GM19023 (cell line): ENCODE data around the gene LPCAT2.

Source experiments
- ATAC-seq: cut with Tn5 transposase; IDR thresholded peaks from one replicate; pipeline ENCODE4 v1.9.1; 2021; ENCODE audit warnings: mild to moderate bottlenecking, moderate library complexity; ENCODE audit not compliant: unreplicated experiment

The LPCAT2 gene

GRCh38 chr16:55508941-55509931, at the start of gene LPCAT2:
Gene LPCAT2 (plus strand): TSS chr16:55509072. CDS start chr16:55509182, 110 bp downstream.
- no peak for ATAC-seq

DNA sequence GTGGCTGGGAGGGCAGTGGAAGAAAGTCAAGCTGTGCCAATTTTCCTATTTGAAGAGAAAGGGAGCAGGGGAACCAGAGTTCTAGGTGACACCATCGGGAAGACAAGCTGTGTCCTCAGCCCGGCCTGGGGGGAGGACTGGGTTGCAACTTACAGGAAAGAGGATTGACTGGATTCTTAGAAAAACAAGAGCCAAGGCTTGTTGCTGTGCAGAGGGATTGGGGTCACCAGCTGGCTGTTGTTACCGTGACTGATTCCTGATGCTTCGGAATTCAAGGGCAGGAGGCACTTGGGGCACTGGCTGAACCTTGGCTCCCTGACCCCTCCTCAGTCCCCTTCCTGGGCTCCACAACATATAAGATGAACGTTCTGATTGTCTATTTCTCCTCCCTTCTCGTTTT, 46.6 kb upstream of the LPCAT2 start:
- ATAC-seq: no peak

DNA sequence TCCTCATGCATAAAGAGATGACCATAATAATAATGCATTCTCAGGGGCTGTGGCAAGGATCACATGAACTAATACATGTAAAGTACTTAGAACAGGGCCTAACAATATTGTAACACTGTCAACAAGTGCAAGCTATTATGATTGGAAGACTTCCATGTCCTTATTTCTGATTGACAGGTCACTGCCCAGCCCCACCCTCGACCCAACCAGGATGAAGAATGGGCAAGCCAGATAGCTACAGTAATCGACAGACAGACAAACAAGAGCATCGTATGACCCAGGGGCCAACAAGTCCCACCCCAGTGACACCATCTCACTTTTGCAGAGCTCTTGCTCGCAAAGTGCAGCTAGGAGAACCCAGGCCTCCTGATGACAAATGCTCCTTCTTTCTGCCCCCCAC, 44.5 kb upstream of the LPCAT2 start:
- ATAC-seq: no peak

DNA sequence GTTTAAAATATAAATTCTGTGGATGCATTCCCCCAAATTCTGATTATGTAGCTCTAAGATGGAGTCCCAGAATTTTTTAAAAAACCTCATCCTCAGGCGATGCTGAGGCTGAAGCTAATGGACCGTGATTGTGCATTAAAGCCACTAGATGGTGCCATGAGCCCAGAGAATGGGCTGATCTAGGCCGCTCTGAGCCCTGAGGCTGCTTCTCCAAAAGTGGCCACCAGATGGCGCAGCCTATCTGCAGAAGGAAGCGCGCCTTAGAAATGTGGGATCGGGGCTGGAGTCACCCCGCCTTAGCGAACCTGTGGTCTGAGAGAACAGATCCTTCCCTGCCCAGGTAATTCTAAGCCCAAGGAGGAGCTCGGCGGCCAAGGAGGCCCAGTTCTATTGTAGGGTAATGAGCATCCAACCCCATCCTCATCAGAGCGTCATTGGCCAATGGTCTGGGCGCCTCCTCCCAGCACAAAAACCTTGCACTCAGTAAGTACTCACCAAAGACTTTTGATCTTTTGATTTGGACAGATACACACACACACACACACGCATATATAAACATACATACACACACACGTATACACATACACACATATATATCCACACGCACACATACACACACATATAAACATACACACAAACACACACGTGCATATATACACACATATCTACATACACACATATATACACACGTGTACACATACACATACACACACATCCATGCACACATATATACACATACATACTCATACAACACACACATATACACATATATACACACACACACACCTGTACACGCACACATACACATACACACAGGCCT, 43.6 kb upstream of the LPCAT2 start:
- peak; percentile 91 for ATAC-seq

DNA sequence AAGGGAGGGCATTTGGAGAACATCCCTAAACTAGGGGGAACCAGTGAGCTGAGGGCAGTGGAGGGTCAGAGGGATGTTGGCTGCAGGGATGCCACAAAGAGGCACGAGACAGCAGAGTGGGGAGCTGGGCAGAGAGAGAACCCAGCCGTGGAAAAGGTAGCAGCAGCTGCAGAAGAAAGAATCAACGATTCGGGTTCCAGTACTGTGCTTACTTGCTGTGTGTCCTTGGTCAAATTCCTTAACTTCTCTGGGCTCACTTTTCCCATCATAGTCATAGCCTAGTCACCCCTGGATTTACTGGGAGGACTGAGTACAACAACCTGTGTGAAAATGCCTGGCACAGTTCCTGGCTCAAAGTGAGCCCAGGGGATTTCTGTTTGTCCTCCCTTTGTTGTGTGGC, 42.7 kb upstream of the LPCAT2 start:
- no peak for ATAC-seq

- ATAC-seq: no peak
Measured at GRCh38 chr16:55467898-55468297, 41.0 kb upstream of the LPCAT2 start.

DNA sequence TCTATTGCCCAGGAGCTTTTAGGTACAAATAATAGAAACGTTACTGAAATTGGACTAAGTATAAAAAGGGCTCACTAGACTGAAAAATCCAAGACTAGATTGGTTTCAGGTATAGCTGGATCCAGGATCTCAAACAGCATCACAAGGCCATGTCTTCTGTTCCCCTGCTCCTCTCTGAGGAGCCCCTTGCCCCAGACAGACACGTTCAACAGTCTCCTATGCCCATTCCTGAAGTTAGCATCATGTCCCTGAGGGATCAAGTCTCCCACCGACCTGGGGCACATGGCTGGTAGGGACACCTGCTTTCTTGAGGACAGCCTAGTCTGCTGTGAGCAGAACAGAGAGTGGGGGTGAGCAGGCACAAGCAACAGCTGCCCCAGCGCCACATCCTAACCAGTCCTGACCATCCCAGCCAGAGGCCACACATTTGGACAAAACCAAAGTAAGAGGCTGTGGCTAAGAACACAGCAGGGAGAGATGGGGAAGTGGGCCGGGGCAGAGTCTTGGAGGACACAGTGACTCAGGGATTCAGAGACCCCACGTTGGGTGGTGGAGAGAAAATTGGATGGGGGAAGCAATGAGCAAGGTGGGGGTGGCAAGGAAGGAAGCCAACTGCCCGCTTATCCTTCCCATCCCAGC, 40.4 kb upstream of the LPCAT2 start:
- no peak for ATAC-seq

- no peak for ATAC-seq
Measured at GRCh38 chr16:55469821-55470532, 38.9 kb upstream of the LPCAT2 start.

DNA sequence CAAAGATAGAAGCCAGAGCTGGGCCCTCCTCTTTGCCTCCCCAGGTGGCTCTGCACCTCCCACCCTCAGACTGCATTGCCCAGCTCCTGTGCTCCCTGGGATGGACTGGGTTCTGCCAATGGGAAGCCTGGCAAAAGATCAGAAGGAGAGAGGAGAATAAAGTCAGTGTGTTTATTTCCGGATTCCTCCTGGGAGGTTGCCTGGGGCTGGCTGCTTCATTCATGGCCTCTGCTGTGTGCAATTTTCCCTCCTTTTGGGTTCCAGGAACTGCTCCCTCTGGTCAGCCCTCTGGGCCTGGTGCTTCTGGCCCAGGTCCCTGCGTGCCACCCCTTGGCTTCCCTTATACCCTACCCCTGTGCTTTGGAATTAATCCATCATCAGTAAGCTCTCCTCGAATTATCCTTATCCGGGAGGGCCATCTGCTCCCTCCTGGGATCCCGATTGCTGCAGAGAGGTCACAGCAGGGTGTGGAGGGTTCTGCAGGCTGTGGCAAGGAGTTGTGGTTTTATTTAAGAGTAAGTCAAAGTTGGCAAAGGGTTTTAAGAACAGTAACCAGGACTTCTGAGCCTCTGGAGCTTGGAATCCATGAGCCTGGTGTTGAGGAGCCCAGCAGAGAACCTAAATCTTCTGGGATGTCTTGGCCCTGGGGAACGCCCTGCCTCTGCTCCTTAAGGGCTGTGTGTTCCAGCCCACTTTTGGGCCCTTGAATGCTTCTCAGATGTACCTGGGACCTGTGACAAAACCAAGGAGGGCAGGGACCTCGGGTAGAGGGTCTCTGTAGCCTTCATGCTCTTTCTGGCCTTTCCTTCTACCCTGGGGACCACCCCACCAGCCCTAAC, 38.1 kb upstream of the LPCAT2 start:
- ATAC-seq: no peak

GRCh38 chr16:55471448-55472097, 37.3 kb upstream of the LPCAT2 start:
- no peak for ATAC-seq

- ATAC-seq: no peak
Measured at GRCh38 chr16:55473587-55473986, 35.3 kb upstream of the LPCAT2 start.

DNA sequence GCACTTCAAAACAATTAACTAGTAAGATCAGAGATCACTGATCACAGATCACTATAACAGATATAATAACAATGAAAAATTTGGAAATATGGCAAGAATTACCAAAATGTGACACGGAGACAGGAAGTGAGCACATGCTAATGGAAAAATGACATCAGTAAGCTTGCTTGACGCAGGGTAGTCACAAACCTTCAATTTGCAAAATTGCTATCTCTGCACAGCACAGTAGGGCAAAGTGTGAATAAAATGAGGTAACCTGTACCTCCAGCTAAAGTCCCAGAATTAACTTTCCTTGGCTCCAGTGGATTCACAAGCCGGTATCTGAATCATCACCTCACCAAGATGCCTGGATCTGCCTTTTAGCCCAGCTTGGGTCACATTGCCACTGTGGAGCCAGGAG, 34.1 kb upstream of the LPCAT2 start:
- ATAC-seq: no peak

DNA sequence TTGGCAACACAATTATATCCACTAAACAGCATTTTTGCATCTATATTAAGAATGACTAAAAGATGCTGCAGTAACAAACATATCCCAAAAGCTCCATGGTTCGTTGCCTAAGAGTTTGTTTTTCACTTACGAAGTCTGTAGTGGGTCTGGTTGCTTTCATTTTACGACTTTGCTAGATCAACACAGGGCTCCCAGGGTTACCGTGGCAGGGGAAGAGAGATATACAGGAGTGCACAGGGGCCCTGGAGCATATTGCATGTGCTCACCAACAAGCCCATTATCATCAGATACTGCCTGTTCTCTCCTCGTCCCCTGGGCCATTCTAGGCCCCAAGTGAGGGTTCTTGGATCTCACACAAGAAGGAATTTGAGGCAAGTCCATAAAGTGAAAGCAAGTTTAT, 33.0 kb upstream of the LPCAT2 start:
- no peak for ATAC-seq

DNA sequence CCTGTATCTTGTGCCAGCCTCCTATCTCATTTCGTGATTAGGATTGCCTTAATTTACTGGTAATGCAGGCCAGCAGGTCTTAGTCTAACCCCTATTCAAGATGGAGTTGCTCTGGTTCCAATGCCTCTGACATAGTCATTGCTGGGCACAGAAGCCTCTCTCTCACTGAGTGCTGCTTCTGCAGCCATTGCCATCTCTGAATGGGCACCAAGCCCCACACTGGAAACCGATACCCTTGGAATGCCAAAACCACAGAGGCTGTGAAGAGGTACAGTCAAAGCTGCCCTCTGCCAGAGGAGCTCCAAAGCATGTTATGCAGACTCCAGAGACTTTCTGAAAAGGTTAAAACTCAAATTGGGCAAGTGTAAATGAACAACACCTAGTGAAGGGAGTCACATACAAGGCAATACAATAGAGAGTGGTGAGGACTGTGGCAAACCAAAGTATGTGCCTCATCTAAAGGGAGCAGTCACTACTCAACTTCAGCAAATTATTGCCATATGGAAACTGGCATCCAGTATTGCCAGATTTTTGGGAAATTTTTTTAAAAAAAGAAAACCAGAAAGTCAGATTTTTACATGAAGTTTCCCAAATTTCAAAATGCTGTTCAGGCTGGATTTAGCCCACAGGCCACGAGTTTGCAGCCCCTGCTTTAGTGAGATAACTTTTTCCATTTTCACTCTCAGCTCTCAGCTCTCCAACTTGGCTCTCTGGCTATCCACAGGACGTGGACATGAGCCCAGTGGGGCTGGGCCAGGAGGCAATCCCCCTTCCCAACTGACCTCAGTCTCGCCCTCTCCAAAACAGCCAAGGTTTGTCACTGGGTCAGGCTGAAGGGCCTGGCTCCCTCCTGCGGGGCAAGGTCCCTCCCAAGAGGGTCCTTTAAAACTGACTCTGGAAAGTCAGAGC, 32.0 kb upstream of the LPCAT2 start:
- no peak for ATAC-seq

- ATAC-seq: no peak
Measured at GRCh38 chr16:55477736-55478135, 31.1 kb upstream of the LPCAT2 start.

DNA sequence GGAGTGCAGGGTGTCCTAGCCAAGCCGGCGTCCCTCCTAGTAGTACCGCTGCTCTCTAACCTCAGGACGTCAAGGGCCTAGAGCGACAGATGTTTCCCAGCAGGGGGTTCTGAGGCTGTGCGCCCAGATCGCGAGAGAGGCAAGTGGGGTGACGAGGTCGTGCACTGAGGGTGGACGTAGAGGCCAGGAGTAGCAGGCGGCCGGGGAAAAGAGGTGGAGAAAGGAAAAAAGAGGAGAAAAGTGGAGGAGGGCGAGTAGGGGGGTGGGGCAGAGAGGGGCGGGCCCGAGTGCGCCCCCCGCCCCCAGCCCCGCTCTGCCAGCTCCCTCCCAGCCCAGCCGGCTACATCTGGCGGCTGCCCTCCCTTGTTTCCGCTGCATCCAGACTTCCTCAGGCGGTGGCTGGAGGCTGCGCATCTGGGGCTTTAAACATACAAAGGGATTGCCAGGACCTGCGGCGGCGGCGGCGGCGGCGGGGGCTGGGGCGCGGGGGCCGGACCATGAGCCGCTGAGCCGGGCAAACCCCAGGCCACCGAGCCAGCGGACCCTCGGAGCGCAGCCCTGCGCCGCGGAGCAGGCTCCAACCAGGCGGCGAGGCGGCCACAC, 29.9 kb upstream of the LPCAT2 start, which contains the start of gene MMP2:
MMP2 (plus strand) TSS at position 372 of the 603 bp plus-strand sequence. CDS start 282 bp downstream, outside the sequence.
- no peak for ATAC-seq

DNA sequence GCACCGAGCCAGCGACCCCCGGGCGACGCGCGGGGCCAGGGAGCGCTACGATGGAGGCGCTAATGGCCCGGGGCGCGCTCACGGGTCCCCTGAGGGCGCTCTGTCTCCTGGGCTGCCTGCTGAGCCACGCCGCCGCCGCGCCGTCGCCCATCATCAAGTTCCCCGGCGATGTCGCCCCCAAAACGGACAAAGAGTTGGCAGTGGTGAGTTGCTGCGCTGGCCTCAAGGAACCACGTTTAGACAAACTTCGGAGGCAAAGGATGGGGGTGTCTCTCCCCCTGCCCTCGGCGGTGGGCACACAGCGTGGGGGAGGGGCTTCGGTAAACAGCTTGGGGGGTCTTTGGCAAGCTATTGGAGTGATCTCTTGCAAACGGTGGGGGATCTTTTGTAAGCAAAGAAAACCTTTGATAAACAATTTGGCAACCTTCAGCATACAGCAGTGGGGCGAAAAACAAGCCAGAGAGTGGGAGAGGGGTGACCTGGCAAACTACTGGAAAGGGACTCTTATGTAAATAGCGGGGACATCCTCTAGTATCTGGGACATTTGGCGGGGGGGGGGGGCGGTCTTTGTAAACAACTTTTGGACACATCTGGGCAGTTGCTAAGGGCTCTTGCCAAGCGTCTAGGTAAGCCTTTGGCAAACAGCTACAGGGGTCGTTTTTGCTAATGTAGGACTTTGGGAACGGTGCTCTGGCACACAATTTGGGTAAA, 29.3 kb upstream of the LPCAT2 start:
- no peak for ATAC-seq
